GM12801 (cell line): ENCODE results near the gene FREM1.

Experiments used
- CTCF ChIP-seq: IDR thresholded peaks from one replicate; pipeline ENCODE4 v1.5.1; 2011; ENCODE audit warnings: control low read depth; ENCODE audit not compliant: insufficient read length; ENCODE audit errors: extremely low read depth

Gene FREM1, protein sequence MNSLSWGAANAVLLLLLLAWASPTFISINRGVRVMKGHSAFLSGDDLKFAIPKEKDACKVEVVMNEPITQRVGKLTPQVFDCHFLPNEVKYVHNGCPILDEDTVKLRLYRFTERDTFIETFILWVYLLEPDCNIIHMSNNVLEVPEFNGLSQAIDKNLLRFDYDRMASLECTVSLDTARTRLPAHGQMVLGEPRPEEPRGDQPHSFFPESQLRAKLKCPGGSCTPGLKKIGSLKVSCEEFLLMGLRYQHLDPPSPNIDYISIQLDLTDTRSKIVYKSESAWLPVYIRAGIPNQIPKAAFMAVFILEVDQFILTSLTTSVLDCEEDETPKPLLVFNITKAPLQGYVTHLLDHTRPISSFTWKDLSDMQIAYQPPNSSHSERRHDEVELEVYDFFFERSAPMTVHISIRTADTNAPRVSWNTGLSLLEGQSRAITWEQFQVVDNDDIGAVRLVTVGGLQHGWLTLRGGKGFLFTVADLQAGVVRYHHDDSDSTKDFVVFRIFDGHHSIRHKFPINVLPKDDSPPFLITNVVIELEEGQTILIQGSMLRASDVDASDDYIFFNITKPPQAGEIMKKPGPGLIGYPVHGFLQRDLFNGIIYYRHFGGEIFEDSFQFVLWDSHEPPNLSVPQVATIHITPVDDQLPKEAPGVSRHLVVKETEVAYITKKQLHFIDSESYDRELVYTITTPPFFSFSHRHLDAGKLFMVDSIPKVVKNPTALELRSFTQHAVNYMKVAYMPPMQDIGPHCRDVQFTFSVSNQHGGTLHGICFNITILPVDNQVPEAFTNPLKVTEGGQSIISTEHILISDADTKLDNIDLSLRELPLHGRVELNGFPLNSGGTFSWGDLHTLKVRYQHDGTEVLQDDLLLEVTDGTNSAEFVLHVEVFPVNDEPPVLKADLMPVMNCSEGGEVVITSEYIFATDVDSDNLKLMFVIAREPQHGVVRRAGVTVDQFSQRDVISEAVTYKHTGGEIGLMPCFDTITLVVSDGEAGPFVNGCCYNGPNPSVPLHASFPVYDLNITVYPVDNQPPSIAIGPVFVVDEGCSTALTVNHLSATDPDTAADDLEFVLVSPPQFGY (N-terminal part only)

DNA sequence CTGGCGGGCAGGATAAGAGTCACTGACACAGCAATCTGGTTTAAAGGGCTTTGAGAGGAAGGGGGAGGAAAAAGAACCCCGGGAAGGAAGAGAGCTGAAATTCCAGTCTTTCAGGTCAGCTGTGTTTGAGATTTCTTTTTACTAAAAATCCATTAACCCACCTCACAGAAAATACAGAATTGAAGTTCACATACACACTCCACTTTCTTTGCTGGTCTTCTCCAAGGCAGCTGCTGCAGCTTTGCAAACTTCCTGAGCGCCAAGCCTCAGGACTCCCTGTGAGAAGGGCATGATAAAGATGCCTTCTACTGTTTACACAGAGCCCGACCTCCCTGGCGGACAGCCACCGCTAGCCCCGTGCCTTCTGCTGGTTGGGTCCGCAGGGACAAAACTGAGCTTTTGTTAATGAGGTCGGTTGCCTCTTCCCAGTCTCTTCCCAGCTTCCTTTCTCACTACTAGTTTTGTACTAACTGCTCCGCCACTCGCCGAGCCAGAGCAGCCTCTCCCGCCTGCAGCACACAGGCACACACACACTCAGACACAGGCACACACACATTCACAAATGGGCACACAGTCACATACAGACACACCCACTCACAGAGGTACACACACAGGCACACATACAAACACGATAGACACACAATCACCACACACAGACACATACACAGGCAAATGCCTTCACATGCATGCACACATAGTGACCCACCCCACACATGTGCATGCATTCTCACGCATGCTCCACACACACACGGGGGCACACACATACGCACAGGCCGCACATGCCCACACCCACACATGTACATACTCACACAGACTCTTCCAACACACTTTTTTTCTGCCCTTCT, at the start of gene FREM1:
FREM1 (minus strand) TSS at position 468 of the 845 bp plus-strand sequence. CDS start 41,451 bp downstream, outside the sequence.
- TF ChIP-seq CTCF: no peak

- no peak for TF ChIP-seq CTCF
These were observed 48.8 kb upstream of the FREM1 start for GRCh38 chr9:14958989-14959388.

GRCh38 chr9:14957109-14957508, 46.9 kb upstream of the FREM1 start:
- no peak for TF ChIP-seq CTCF

- no peak for TF ChIP-seq CTCF
These were observed 46.0 kb upstream of the FREM1 start for GRCh38 chr9:14956208-14956607.

DNA sequence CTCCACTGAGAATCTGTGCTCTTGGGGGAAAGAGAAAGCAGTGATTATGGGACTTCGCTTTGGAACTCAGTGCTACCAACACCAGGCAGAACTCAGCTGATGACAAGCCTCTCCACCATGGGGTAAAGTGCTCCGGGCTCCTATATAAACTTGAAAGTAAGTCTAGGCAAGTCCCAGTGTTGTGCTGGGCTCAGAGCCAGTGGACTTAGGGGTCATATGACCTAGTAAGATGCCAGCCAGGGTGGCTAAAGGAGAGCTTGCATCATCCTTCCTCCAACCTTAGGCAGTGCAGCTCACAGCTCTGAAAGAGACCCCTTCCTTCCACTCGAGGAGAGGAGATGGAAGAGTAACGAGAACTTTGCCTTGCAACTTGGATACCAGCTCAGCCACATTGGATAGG, 35.1 kb upstream of the FREM1 start:
- TF ChIP-seq CTCF: no peak

- TF ChIP-seq CTCF: no peak
These were observed 31.5 kb upstream of the FREM1 start for GRCh38 chr9:14941501-14942405.
